Activated CD8-positive, alpha-beta T cell treated with anti-CD3 and anti-CD28 coated beads for 36 hours (primary cell): ENCODE data around the gene MPC2. TPM values are rescaled to one million over a fixed set of nuclear protein-coding genes. Genes with fewer than 3 reads are reported as not detected.

Source experiments
- ATAC-seq: fragments of 200-7000 bp; cut with Tn5 transposase; one replicate; pipeline ENCODE4 v1.10.0; 2021; ENCODE audit warnings: mild to moderate bottlenecking, moderate library complexity
- CTCF ChIA-PET: fragments of 350-600 bp; sonication (Branson Sonifier 250); formaldehyde crosslinking; loops from one replicate; lab custom pipeline; 2021; ENCODE audit warnings: antibody characterized with exemption; lab: Charles Lee
- POLR2A ChIA-PET: fragments of 350-600 bp; sonication (Branson Sonifier 250); formaldehyde crosslinking; loops from one replicate; lab custom pipeline; 2021; ENCODE audit warnings: antibody characterized with exemption; lab: Charles Lee
- DNase-seq: peaks from one replicate; pipeline ENCODE4 v3.0.0-alpha.2; 2020
- H3K27ac Mint-ChIP-seq: one replicate; pipeline ENCODE4 v1.8.0; 2021; ENCODE audit warnings: mild to moderate bottlenecking, mixed read lengths
- H3K27me3 Mint-ChIP-seq: one replicate; pipeline ENCODE4 v1.8.0; 2021; ENCODE audit warnings: mixed read lengths
- H3K36me3 Mint-ChIP-seq: one replicate; pipeline ENCODE4 v1.8.0; 2021; ENCODE audit warnings: low read depth, mixed read lengths
- H3K4me1 Mint-ChIP-seq: one replicate; pipeline ENCODE4 v1.8.0; 2021; ENCODE audit warnings: low read depth, mixed read lengths
- H3K4me3 Mint-ChIP-seq: one replicate; pipeline ENCODE4 v1.8.0; 2021; ENCODE audit warnings: mild to moderate bottlenecking, moderate library complexity, mixed read lengths
- H3K9me3 Mint-ChIP-seq: one replicate; pipeline ENCODE4 v1.8.0; 2021; ENCODE audit warnings: mixed read lengths
- CTCF ChIP-seq: fragments of 200-600 bp; IDR thresholded peaks from one replicate; pipeline ENCODE4 v1.8.0; 2022; ENCODE audit warnings: antibody characterized with exemption, mild to moderate bottlenecking
- intact Hi-C: fragments of 100-400 bp; cut with micrococcal nuclease; formaldehyde crosslinking; loops from one replicate; pipeline ENCODE4 v1.10.0; 2022
- total RNA-seq, 2 experiments: library from RNA; stranded (reverse); gene quantifications; one replicate each; pipeline ENCODE4 v1.2.3, GENCODE V29; 2021

MPC2 gene
- total RNA-seq, 2 experiments from 2014 or later = 64.9 to 69.4 TPM

DNA sequence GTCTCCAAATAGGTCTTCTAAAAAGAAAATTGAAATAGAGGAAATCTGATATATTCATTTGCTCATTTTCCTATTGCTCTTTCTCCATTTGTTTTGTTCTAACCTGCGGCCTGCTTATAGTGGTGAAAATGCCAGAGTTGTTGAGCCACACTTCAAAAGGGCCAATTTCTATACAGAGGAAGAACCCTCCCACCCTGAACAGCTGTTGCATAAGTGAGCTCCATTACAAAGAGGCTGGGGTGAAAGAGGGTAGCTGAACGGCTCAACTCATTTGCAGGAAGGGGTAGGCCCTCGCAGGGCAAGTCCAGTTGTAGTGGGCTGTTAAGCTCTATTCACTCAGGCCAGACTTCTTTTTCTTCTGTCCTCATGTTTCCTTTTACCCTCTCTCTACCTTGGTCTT, 31.7 kb downstream of the MPC2 start:
- POLR2A ChIA-PET = no interaction called here
- TF ChIP-seq CTCF = no peak

GRCh38 chr1:167904652-167905130, 32.2 kb downstream of the MPC2 start:
- intact Hi-C loops = no loop called here
- ATAC-seq (no peak), DNase-seq (no peak)
- Mint-ChIP-seq H3K4me3 (no peak overlapping the region), H3K9me3 (peaks cover 3% of the 10 kb centered on the region), H3K27ac (no peak overlapping the region), H3K4me1 (no peaks in the 10 kb centered on the region), H3K36me3 (no peaks in the 10 kb centered on the region), H3K27me3 (no peaks in the 10 kb centered on the region)
- POLR2A ChIA-PET = no interaction called here
- no peak for TF ChIP-seq CTCF
- CTCF ChIA-PET = interaction anchor here (0.7 to 1.5 kb wide), 3 partner anchors 88 to 264 kb away, joined by 3 to 5 read pairs (median 4); no protein-coding TSS in a partner anchor

More for the DNA sequence above, 31.7 kb downstream of the MPC2 start:
- Mint-ChIP-seq H3K36me3 (no peaks in the 10 kb centered on the region), H3K9me3 (peaks cover 6% of the 10 kb centered on the region), H3K27ac (no peak overlapping the region), H3K4me1 (no peaks in the 10 kb centered on the region), H3K4me3 (no peak overlapping the region), H3K27me3 (no peaks in the 10 kb centered on the region)
- ATAC-seq = no peak
- CTCF ChIA-PET = interaction anchor here (0.7 to 1.3 kb wide), 2 partner anchors 89 to 264 kb away, joined by 3 to 5 read pairs; no protein-coding TSS in a partner anchor
- DNase-seq = no peak
- intact Hi-C loops = no loop called here

DNA sequence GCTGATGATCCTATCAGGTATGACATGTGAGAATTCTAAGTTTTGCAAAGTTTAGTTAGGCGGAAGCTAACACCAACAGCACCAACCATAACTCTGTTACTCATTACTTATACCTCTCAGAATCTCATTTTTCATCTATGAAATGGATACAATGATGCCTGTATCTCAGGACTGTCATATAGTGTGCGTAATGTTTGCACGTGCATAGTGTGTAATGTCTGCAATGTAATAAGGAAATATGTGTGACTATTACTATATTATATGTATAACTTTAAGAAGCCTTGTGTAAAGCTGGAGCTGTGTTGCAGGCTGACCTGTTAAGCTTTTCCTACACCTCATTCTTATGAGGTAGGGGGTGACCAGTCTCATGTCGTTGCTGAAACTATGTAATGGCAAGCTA, 36.0 kb downstream of the MPC2 start:
- H3K9me3 Mint-ChIP-seq = no peaks in the 10 kb centered on the region
- ChIA-PET POLR2A (no interaction called here), CTCF (no interaction called here)
- no peaks in the 10 kb centered on the region for H3K27me3 Mint-ChIP-seq
- no peaks in the 10 kb centered on the region for H3K36me3 Mint-ChIP-seq
- H3K27ac Mint-ChIP-seq = no peak overlapping the region
- no peak overlapping the region for H3K4me3 Mint-ChIP-seq
- no peak for DNase-seq
- no peak for TF ChIP-seq CTCF
- ATAC-seq = no peak
- no peaks in the 10 kb centered on the region for H3K4me1 Mint-ChIP-seq
- intact Hi-C loops = no loop called here

- POLR2A ChIA-PET = no interaction called here
Observed at GRCh38 chr1:167899253-167899681, 37.6 kb downstream of the MPC2 start.

More at GRCh38 chr1:167899253-167899681, 37.6 kb downstream of the MPC2 start:
- TF ChIP-seq CTCF = no peak
- Mint-ChIP-seq H3K9me3 (no peaks in the 10 kb centered on the region), H3K36me3 (no peaks in the 10 kb centered on the region), H3K4me1 (no peaks in the 10 kb centered on the region), H3K27me3 (no peaks in the 10 kb centered on the region), H3K4me3 (no peak overlapping the region), H3K27ac (no peak overlapping the region)
- intact Hi-C loops = no loop called here
- ATAC-seq = no peak
- no peak for DNase-seq
- CTCF ChIA-PET = interaction anchor here (0.9 kb wide), 1 partner anchor 185 kb away, joined by 3 read pairs; no protein-coding TSS in a partner anchor
